Endodermal cell (in vitro differentiated cells): ENCODE results near the gene PALB2. TPM values are rescaled to one million over a fixed set of nuclear protein-coding genes. Genes with fewer than 3 reads are reported as not detected.
"Not testable (repeated sequence)": the region's sequence is repeated elsewhere in the genome, so short reads cannot be mapped to it uniquely, and the experiment has no call there.

Experiments
- DNase-seq: peaks from one replicate; pipeline ENCODE4 v3.0.0-alpha.2; 2017
- H3K27ac ChIP-seq: 2 replicates; pipeline ENCODE4 v1.5.1; 2013; ENCODE audit warnings: mild to moderate bottlenecking, low read depth, low read length, moderate library complexity
- H3K27me3 ChIP-seq: 2 replicates; pipeline ENCODE4 v1.6.1; 2013; ENCODE audit warnings: mild to moderate bottlenecking, low read length, moderate library complexity; ENCODE audit not compliant: insufficient read depth, control insufficient read depth, poor library complexity, severe bottlenecking
- H3K36me3 ChIP-seq: 2 replicates; pipeline ENCODE4 v1.7.0; 2013; ENCODE audit warnings: mild to moderate bottlenecking, low read length, moderate library complexity; ENCODE audit not compliant: control insufficient read depth, insufficient read depth
- H3K4me1 ChIP-seq: one replicate; pipeline ENCODE4 v1.7.0; 2013; ENCODE audit warnings: low read length; ENCODE audit not compliant: control insufficient read depth, insufficient read depth
- H3K4me3 ChIP-seq: 2 replicates; pipeline ENCODE4 v1.5.1; 2013; ENCODE audit warnings: mild to moderate bottlenecking, low read length, moderate library complexity
- H3K9ac ChIP-seq: 2 replicates; pipeline ENCODE4 v1.6.1; 2013; ENCODE audit warnings: mild to moderate bottlenecking, low read length, moderate library complexity; ENCODE audit not compliant: poor library complexity, severe bottlenecking; ENCODE audit errors: extremely low read depth
- H3K9me3 ChIP-seq: 2 replicates; pipeline ENCODE4 v1.6.1; 2013; ENCODE audit warnings: mild to moderate bottlenecking, low read length, moderate library complexity; ENCODE audit not compliant: control insufficient read depth
- H3K27ac Mint-ChIP-seq: 2 replicates; pipeline ENCODE4 v1.8.0; 2020; ENCODE audit warnings: mixed read lengths
- H3K27me3 Mint-ChIP-seq: 2 replicates; pipeline ENCODE4 v1.8.0; 2021; ENCODE audit warnings: mild to moderate bottlenecking, mixed read lengths; ENCODE audit not compliant: insufficient read depth
- H3K36me3 Mint-ChIP-seq: 2 replicates; pipeline ENCODE4 v1.8.0; 2020; ENCODE audit warnings: low read depth, mixed read lengths
- H3K4me1 Mint-ChIP-seq: 2 replicates; pipeline ENCODE4 v1.8.0; 2020; ENCODE audit warnings: mixed read lengths
- H3K4me3 Mint-ChIP-seq: 2 replicates; pipeline ENCODE4 v1.8.0; 2020; ENCODE audit warnings: mild to moderate bottlenecking, moderate library complexity, mixed read lengths
- H3K9me3 Mint-ChIP-seq: 2 replicates; pipeline ENCODE4 v1.8.0; 2020; ENCODE audit warnings: mild to moderate bottlenecking, mixed read lengths
- WGBS, 2 experiments: methylation state at CpG; one replicate each; pipeline versions ENCODE4 v1.1.5 to v1.1.7; 2013; ENCODE audit warnings: missing lambda C conversion rate in 2 of 2, mixed read lengths in 1 of 2; ENCODE audit not compliant: insufficient coverage in 1 of 2, insufficient read length in 1 of 2; 5-methylcytosine and 5-hydroxymethylcytosine counted together
- total RNA-seq, 2 donors: library from RNA; stranded (reverse); fragmentation: NEBNext Ultra II Directional in 1 of 2; extraction: Animal tissue kit (Norgen Biotek cat#: 25700) in 1 of 2; gene quantifications; 2 replicates in 1 of 2; 3 replicates in 1 of 2; pipeline ENCODE4 v1.2.1, GENCODE V29; 2021
- TF ChIP-seq, protein P1 (sequence below): fragments of 200-600 bp; sonication (generic); conservative IDR thresholded peaks from 2 replicates; pipeline ENCODE4 v1.5.0; 2021; ENCODE audit warnings: antibody characterized with exemption, mild to moderate bottlenecking

Gene PALB2
- total RNA-seq, 2 donors from 2014 or later, result 20.0 to 24.8 TPM

DNA sequence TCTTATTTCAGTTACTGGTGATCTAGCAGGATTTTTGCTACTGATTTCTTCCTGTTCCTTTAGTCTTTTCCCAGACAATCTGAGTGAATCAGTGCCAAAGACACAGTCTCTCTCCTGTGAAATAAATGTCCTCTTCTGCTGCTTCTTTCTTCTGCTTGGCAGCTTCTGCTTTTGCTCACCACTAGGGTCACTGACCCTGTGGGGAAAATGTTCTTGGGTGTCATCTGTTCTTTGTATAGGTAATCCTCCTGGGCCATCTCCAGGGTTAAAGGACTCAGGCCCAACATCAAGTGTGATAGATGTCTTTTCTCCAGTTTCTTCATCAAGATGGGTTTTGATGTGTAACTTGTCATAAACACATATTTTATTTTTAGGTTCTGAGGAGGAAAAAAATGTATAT, 5.2 kb downstream of the PALB2 start:
- Mint-ChIP-seq H3K4me3 (no peak overlapping the region), H3K27me3 (no peaks in the 10 kb centered on the region), H3K4me1 (peaks cover 8% of the 10 kb centered on the region), H3K36me3 (peaks cover 39% of the 10 kb centered on the region), H3K27ac (no peak overlapping the region), H3K9me3 (no peaks in the 10 kb centered on the region)
- DNase-seq, result no peak
- no peaks in the 10 kb centered on the region for H3K27me3 ChIP-seq
- peaks cover 46% of the 10 kb centered on the region for H3K36me3 ChIP-seq
- no peak overlapping the region for H3K9ac ChIP-seq
- H3K4me3 ChIP-seq, result no peak overlapping the region
- TF ChIP-seq, protein P1, sequence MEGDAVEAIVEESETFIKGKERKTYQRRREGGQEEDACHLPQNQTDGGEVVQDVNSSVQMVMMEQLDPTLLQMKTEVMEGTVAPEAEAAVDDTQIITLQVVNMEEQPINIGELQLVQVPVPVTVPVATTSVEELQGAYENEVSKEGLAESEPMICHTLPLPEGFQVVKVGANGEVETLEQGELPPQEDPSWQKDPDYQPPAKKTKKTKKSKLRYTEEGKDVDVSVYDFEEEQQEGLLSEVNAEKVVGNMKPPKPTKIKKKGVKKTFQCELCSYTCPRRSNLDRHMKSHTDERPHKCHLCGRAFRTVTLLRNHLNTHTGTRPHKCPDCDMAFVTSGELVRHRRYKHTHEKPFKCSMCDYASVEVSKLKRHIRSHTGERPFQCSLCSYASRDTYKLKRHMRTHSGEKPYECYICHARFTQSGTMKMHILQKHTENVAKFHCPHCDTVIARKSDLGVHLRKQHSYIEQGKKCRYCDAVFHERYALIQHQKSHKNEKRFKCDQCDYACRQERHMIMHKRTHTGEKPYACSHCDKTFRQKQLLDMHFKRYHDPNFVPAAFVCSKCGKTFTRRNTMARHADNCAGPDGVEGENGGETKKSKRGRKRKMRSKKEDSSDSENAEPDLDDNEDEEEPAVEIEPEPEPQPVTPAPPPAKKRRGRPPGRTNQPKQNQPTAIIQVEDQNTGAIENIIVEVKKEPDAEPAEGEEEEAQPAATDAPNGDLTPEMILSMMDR, result peak; percentile 56
- H3K9me3 ChIP-seq, result no peaks in the 10 kb centered on the region
- H3K4me1 ChIP-seq, result peaks cover 10% of the 10 kb centered on the region
- no peak overlapping the region for H3K27ac ChIP-seq

DNA sequence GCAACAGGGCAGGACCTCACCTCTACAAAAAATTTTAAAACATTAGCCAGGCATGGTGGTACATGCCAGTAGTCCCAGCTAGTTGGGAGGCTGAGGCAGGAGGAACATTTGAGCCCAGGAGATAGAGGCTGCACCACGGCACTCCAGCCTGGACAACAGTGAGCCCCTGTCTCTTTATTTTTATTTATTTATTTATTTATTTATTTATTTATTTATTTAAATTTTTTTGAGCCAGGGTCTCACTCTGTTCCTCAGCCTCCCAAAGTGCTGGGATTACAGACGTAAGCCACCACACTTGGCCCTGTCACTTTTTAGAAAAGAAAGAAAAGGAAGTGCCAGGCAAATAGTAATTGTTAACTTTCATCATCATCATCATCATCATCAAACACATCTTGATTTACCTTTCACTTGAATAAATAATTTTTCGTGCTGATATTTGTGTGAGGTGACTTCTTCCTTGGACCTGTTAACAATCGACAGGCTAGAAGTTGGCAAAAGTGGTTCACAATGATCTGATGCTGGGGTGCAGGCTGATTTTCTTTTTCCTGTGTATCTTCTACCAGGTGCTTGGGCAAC, 6.6 kb downstream of the PALB2 start:
- no peak overlapping the region for H3K4me3 ChIP-seq
- Mint-ChIP-seq H3K9me3 (no peaks in the 10 kb centered on the region), H3K27ac (no peak overlapping the region), H3K4me1 (peaks cover 3% of the 10 kb centered on the region), H3K36me3 (peaks cover 48% of the 10 kb centered on the region), H3K27me3 (no peaks in the 10 kb centered on the region), H3K4me3 (no peak overlapping the region)
- peaks cover 58% of the 10 kb centered on the region for H3K36me3 ChIP-seq
- H3K9ac ChIP-seq, result no peak overlapping the region
- DNase-seq, result no peak
- no peak overlapping the region for H3K27ac ChIP-seq
- H3K4me1 ChIP-seq, result peaks cover 10% of the 10 kb centered on the region
- H3K9me3 ChIP-seq, result no peaks in the 10 kb centered on the region
- TF ChIP-seq, protein P1, result no peak
- 96 to 100% methylated on average over 2 to 4 of the region's 4 CpGs for WGBS, 2 experiments
- H3K27me3 ChIP-seq, result no peaks in the 10 kb centered on the region

DNA sequence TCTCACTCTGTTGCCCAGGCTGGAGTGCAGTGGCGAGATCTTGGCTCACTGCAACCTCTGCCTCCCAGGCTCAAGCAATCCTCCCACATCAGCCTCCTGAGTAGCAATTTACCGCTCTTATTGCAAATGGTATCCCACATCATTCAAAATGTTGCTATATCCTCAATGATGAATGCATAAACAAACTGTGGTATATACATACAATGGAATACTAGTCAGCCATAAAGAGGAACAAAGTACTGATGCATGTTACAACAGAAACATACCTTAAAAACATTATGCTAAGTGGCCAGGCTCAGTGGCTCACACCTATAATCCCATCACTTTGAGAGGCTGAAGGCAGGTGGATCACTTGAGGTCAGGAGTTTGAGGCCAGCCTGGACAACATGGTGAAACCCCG, 9.2 kb downstream of the PALB2 start:
- H3K27ac ChIP-seq, H3K27ac Mint-ChIP-seq, H3K9ac ChIP-seq, H3K9me3 Mint-ChIP-seq, H3K4me3 ChIP-seq, H3K9me3 ChIP-seq, DNase-seq, H3K4me1 Mint-ChIP-seq, H3K27me3 Mint-ChIP-seq, H3K27me3 ChIP-seq, H3K4me3 Mint-ChIP-seq, H3K4me1 ChIP-seq: not testable (repeated sequence)
- 94 to 100% methylated on average over 2 to 3 of the region's 3 CpGs for WGBS, 2 experiments
- peaks cover 78% of the 10 kb centered on the region for H3K36me3 ChIP-seq
- peaks cover 61% of the 10 kb centered on the region for H3K36me3 Mint-ChIP-seq

DNA sequence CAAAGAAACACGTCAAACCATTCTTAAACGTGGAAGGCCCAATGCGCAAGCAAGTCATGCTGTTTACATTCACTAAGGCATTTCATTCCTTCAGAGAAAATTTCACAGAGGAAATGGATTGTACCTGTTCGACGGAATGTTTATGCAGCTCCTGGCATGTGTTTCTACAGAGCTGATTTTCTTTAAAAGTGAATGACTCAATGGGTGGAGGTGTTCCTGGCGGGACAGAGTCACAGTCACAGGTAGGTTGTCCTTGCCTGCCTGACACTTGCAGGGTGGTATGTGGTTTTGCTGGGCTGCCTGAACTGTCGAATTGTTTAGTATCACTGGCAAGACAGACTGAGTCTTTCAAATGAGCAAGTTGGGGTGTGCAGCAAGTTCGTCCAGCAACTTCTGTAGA, 11.6 kb downstream of the PALB2 start:
- TF ChIP-seq, protein P1, result no peak
- Histone ChIP-seq H3K9me3 (no peaks in the 10 kb centered on the region), H3K4me1 (no peaks in the 10 kb centered on the region), H3K9ac (no peak overlapping the region), H3K36me3 (peaks cover 71% of the 10 kb centered on the region), H3K27ac (no peak overlapping the region), H3K27me3 (no peaks in the 10 kb centered on the region), H3K4me3 (no peak overlapping the region)
- H3K27me3 Mint-ChIP-seq, result no peaks in the 10 kb centered on the region
- H3K9me3 Mint-ChIP-seq, result no peaks in the 10 kb centered on the region
- peaks cover 62% of the 10 kb centered on the region for H3K36me3 Mint-ChIP-seq
- 91 to 94% methylated on average over 7 to 8 of the region's 8 CpGs for WGBS, 2 experiments
- H3K27ac Mint-ChIP-seq, result no peak overlapping the region
- H3K4me3 Mint-ChIP-seq, result no peak overlapping the region
- no peak for DNase-seq
- no peaks in the 10 kb centered on the region for H3K4me1 Mint-ChIP-seq
